ENCODE measurements around the gene CLDN20. TPM values are rescaled to one million over a fixed set of nuclear protein-coding genes. Genes with fewer than 3 reads are reported as not detected.
"Not testable (repeated sequence)": the region's sequence is repeated elsewhere in the genome, so short reads cannot be mapped to it uniquely, and the experiment has no call there.

CLDN20 gene, protein sequence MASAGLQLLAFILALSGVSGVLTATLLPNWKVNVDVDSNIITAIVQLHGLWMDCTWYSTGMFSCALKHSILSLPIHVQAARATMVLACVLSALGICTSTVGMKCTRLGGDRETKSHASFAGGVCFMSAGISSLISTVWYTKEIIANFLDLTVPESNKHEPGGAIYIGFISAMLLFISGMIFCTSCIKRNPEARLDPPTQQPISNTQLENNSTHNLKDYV
- not detected in 2 replicates for total RNA-seq
- long read RNA-seq, partial matches to known transcripts = 0 of 2 reads
- long read RNA-seq, other reads (novel, unspliced or antisense) = 2 of 2 reads

DNA sequence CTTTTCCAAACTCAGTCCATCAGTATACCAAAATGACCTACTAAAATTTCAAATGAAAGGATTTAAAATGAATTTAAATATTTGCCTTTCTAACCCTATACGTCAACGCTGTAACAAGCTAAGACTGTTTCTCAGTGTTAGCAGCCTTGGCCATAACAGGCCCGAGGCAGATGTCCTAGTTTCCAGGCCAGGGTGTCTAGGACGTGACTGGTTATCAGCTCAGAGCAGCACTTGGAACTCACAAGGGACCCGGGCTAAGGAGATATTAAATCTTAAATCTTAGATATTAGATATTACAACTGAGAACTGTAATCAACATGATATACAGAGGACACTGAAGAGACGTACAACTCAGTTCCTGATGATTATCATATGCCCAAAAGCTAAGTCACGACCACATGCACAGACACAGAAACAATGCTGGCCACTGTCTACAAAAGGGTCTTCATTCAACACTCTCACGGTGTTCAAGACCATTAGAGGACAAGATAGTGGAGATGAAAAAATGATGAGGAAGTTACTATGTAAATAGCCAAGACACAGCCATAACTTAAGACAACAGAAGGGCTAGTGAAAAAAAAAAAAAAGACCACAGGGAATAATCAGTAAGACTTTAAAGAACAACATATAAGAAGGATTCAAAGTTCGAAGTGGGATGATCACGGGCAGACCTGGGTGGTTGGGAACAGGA lies at the start of gene CLDN20:
Gene CLDN20, plus strand, starts transcription at position 641 of the 691 bp plus-strand sequence. CDS start 11,707 bp downstream, outside the sequence.
- H3K4me1 Mint-ChIP-seq (ENCODE audit: low read depth) = peaks cover 5% of the 10 kb centered on the region
- no peaks in the 10 kb centered on the region for H3K27me3 Mint-ChIP-seq
- H3K9me3 Mint-ChIP-seq (ENCODE audit: low read depth) = peaks cover 4% of the 10 kb centered on the region
- no peak within 1 kb of the TSS for H3K27ac Mint-ChIP-seq
- H3K4me3 Mint-ChIP-seq (ENCODE audit: low read depth) = no peak within 1 kb of the TSS
- TF ChIP-seq, protein P1, sequence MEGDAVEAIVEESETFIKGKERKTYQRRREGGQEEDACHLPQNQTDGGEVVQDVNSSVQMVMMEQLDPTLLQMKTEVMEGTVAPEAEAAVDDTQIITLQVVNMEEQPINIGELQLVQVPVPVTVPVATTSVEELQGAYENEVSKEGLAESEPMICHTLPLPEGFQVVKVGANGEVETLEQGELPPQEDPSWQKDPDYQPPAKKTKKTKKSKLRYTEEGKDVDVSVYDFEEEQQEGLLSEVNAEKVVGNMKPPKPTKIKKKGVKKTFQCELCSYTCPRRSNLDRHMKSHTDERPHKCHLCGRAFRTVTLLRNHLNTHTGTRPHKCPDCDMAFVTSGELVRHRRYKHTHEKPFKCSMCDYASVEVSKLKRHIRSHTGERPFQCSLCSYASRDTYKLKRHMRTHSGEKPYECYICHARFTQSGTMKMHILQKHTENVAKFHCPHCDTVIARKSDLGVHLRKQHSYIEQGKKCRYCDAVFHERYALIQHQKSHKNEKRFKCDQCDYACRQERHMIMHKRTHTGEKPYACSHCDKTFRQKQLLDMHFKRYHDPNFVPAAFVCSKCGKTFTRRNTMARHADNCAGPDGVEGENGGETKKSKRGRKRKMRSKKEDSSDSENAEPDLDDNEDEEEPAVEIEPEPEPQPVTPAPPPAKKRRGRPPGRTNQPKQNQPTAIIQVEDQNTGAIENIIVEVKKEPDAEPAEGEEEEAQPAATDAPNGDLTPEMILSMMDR (IDR thresholded peaks at IDR 0.05; ENCODE audit: unreplicated experiment) = no peak
- DNase-seq (ENCODE audit: low spot score, unreplicated experiment) = no peak
- peaks cover 29% of the 10 kb centered on the region for H3K36me3 Mint-ChIP-seq (ENCODE audit: insufficient read depth)

DNA sequence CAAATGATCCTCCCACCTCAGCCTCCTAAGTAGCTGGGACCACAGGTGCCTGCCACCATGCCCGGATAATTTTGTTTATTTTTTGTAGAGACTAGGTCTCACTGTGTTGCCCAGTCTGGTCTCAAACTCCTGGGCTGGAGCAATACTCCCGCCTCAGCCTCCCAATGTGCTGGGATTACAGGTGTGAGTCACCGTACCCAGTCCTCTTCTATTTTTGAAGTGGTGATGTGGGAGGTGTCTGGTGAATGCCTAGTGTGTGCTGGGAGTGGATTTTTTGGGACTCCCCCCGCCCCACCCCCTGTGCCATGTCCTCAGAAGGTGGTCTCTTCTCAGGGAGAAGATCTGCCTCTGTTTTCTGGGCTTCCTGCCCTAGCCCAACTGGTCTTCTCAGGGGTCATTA lies 47.9 kb upstream of the CLDN20 start:
- TF ChIP-seq, protein P1 (IDR thresholded peaks at IDR 0.05; ENCODE audit: unreplicated experiment) = no peak
- Mint-ChIP-seq H3K27me3 (peaks cover 6% of the 10 kb centered on the region), H3K9me3 (ENCODE audit: low read depth) (peaks cover 6% of the 10 kb centered on the region), H3K4me3 (ENCODE audit: low read depth) (no peak overlapping the region), H3K27ac (no peak overlapping the region), H3K36me3 (ENCODE audit: insufficient read depth) (peaks cover 4% of the 10 kb centered on the region), H3K4me1 (ENCODE audit: low read depth) (peaks cover 5% of the 10 kb centered on the region)
- no peak for DNase-seq (ENCODE audit: low spot score, unreplicated experiment)

DNA sequence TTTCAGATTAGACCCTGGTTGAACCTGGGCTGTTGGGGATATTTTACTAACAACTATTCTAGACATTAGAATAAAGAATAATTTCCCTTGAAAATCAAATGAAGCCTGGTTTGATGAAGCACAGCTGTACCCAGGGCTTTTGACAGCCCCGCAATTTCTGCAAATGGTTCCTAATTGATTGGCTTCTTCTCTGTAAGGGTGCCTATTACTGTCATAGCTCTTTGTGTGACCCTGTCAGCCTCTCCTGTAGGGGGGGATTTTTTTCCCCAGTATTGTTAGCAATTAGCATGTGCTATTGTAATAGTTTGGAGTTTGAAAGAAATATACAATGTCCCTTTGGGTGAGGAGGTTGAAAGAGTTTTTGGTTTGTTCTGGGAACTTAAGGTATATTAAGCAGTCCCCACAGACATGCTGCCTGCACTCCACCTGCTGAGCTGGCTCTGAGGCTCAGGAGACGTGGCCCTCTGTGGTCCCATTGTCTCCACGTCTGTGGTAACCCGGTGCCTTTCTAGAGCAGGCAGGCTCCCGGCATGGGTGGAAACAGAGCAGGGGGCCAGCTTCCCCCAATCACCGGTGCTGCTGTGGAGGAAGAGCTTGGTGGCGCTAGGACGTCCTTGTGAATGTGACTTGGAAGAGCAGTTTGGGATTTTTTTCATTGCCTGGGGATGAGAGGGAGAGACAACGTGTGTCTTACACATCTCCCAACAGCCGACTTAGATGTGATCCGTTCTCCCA lies 47.3 kb upstream of the CLDN20 start:
- Mint-ChIP-seq H3K27ac (peak overlapping the region; percentile 5), H3K4me3 (ENCODE audit: low read depth) (no peak overlapping the region), H3K4me1 (ENCODE audit: low read depth) (peaks cover 5% of the 10 kb centered on the region), H3K27me3 (peaks cover 6% of the 10 kb centered on the region), H3K36me3 (ENCODE audit: insufficient read depth) (peaks cover 4% of the 10 kb centered on the region), H3K9me3 (ENCODE audit: low read depth) (peaks cover 6% of the 10 kb centered on the region)
- no peak for DNase-seq (ENCODE audit: low spot score, unreplicated experiment)
- TF ChIP-seq, protein P1 (IDR thresholded peaks at IDR 0.05; ENCODE audit: unreplicated experiment) = no peak

DNA sequence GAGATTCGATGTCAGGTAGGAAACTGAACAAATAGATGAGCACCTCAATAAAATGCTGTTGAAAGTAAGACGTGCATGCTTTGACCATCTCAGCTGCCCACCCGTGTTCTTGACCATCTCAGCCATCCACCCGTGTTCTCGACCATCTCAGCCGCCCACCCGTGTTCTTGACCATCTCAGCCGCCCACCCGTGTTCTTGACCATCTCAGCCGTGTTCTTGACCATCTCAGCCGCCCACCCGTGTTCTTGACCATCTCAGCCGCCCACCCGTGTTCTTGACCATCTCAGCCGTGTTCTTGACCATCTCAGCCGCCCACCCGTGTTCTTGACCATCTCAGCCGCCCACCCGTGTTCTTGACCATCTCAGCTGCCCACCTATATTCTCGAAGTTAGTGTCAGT lies 45.1 kb upstream of the CLDN20 start:
- H3K4me3 Mint-ChIP-seq (ENCODE audit: low read depth); H3K9me3 Mint-ChIP-seq (ENCODE audit: low read depth): not testable (repeated sequence)

DNA sequence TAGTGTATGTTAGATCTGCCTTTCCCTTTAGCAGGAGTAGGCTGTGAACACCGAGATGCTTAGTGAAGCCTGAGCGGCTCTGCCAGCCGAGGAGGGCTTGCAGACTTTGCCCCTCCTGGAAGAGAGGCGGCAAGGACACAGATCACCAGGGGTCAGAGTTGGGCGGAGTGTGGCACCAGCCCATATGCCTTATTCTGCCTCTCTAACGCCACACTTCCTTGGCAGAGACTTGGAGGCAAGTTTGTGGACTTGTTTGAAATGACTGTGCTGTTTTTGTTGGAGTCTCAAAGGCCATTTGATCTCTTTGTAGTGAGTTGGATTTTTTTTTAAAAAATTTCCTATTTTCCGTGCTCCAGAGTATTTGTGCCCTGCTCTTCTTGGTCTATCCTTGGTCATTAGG lies 44.5 kb upstream of the CLDN20 start:
- peaks cover 3% of the 10 kb centered on the region for H3K36me3 Mint-ChIP-seq (ENCODE audit: insufficient read depth)
- no peak overlapping the region for H3K4me3 Mint-ChIP-seq (ENCODE audit: low read depth)
- TF ChIP-seq, protein P1 (IDR thresholded peaks at IDR 0.05; ENCODE audit: unreplicated experiment) = no peak
- H3K4me1 Mint-ChIP-seq (ENCODE audit: low read depth) = peaks cover 16% of the 10 kb centered on the region
- no peak for DNase-seq (ENCODE audit: low spot score, unreplicated experiment)
- peaks cover 3% of the 10 kb centered on the region for H3K9me3 Mint-ChIP-seq (ENCODE audit: low read depth)
- H3K27ac Mint-ChIP-seq = no peak overlapping the region
- H3K27me3 Mint-ChIP-seq = peaks cover 6% of the 10 kb centered on the region

More for the DNA sequence above, 45.1 kb upstream of the CLDN20 start:
- H3K27ac Mint-ChIP-seq; DNase-seq (ENCODE audit: low spot score, unreplicated experiment); H3K4me1 Mint-ChIP-seq (ENCODE audit: low read depth); H3K36me3 Mint-ChIP-seq (ENCODE audit: insufficient read depth); H3K27me3 Mint-ChIP-seq: not testable (repeated sequence)
